H1 (cell line): ENCODE data around the gene USP13. TPM values are rescaled to one million over a fixed set of nuclear protein-coding genes. Genes with fewer than 3 reads are reported as not detected.

Experiments used
- CREB1 ChIP-seq: IDR thresholded peaks from 2 replicates; pipeline ENCODE4 v1.6.1; 2012; ENCODE audit warnings: inconsistent platforms
- EZH2 ChIP-seq: fragments of 200-600 bp; sonication (generic); IDR thresholded peaks from 2 replicates; pipeline ENCODE4 v1.7.1; 2012; ENCODE audit warnings: low read depth, mild to moderate bottlenecking, moderate library complexity, low read length, inconsistent platforms; ENCODE audit not compliant: severe bottlenecking
- FOSL1 ChIP-seq: IDR thresholded peaks from 2 replicates; pipeline ENCODE4 v1.6.1; 2011; ENCODE audit warnings: mild to moderate bottlenecking, low read depth, low read length, moderate library complexity; ENCODE audit not compliant: insufficient read depth
- POU5F1 ChIP-seq: IDR thresholded peaks from 2 replicates; pipeline ENCODE4 v1.6.1; 2011; ENCODE audit warnings: low read depth, mild to moderate bottlenecking, low read length, moderate library complexity
- RBBP5 ChIP-seq: IDR thresholded peaks from 2 replicates; pipeline ENCODE4 v1.7.1; 2012; ENCODE audit warnings: low read depth, mild to moderate bottlenecking, inconsistent platforms, low read length, moderate library complexity, borderline replicate concordance
- RNF2 ChIP-seq: fragments of 200-900, 300-1000 bp; sonication (generic); IDR thresholded peaks from 2 replicates; pipeline ENCODE4 v1.7.1; 2016; ENCODE audit warnings: borderline replicate concordance, low read depth, mild to moderate bottlenecking, antibody characterized with exemption, low read length; ENCODE audit not compliant: poor library complexity, severe bottlenecking; ENCODE audit errors: missing control alignments
- SP2 ChIP-seq: IDR thresholded peaks from 2 replicates; pipeline ENCODE4 v1.6.1; 2012; ENCODE audit warnings: mild to moderate bottlenecking, low read length, inconsistent platforms
- TEAD4 ChIP-seq: IDR thresholded peaks from 2 replicates; pipeline ENCODE4 v1.6.1; 2012; ENCODE audit warnings: low read depth, low read length, inconsistent platforms, mixed read lengths
- YY1 ChIP-seq: IDR thresholded peaks from 2 replicates; pipeline ENCODE4 v1.6.1; 2011; ENCODE audit warnings: low read depth, mild to moderate bottlenecking, low read length
- polyA plus RNA-seq, 7 experiments: library from polyadenylated mRNA; depleted of rRNA in 3 of 7; stranded (reverse) in 5 of 7; unstranded in 2 of 7; fragments of >200 nt in 5 of 7; fragments of 200-250 nt in 2 of 7; gene quantifications; 1 replicate in 5 of 7; 2 replicates in 1 of 7; 4 replicates in 1 of 7; pipeline versions ENCODE4 v1.2.1 to v1.2.3, GENCODE V29; 2011 to 2013; ENCODE audit warnings: missing spikeins in 2 of 7, mixed read lengths in 2 of 7
- total RNA-seq: library from RNA; stranded (reverse); fragmentation: NEBNext Ultra II Directional; extraction: Animal tissue kit (Norgen Biotek cat#: 25700); gene quantifications from 2 replicates; pipeline ENCODE4 v1.2.1, GENCODE V29; 2021

The USP13 gene
- total and polyA plus RNA-seq, 2 of the 8 experiments (the other 6 are each of a cell fraction or from before 2014, with no cell fraction given): 7.9 to 25.9 TPM

GRCh38 chr3:179615458-179616173 lies 37.2 kb upstream of the USP13 start (continued):
- no peak for TF ChIP-seq YY1
- TF ChIP-seq TEAD4: no peak
- no peak for TF ChIP-seq POU5F1
- TF ChIP-seq RNF2: no peak
- no peak for TF ChIP-seq CREB1
- no peak for TF ChIP-seq RBBP5
- no peak for TF ChIP-seq FOSL1
- TF ChIP-seq EZH2: no peak
- no peak for TF ChIP-seq SP2
